Measurements from ENCODE around the gene IL17C.

GRCh38 chr16:88649924-88650748 is 11.8 kb downstream of the IL17C start:
- TF ChIP-seq CTCF (IDR thresholded peaks at IDR 0.05; ENCODE audit: low read length): no peak
- TF ChIP-seq EZH2 (IDR thresholded peaks at IDR 0.05; ENCODE audit: borderline replicate concordance, low read length): no peak
